GM12878 (cell line): ENCODE measurements around the gene SNX15. TPM values are rescaled to one million over a fixed set of nuclear protein-coding genes. Genes with fewer than 3 reads are reported as not detected.

Experiments
- ATAC-seq: fragments of 200-7000 bp; cut with Tn5 transposase; 3 replicates; pipeline ENCODE4 v1.9.1; 2020; ENCODE audit warnings: mild to moderate bottlenecking, moderate library complexity
- BruUV-seq: library from RNA; stranded (reverse); fragments of 400-500 nt; replicated peaks from 2 replicates; lab custom pipeline; 2021; lab: Mats Ljungman, UMichigan
- CTCF ChIA-PET: fragments of 300-600 bp; sonication (Branson Sonifier 250); formaldehyde crosslinking; extraction: SDS; loops from one replicate; lab custom pipeline; 2021; ENCODE audit warnings: inconsistent platforms; lab: Yijun Ruan, JAX
- POLR2A ChIA-PET: fragments of 350-600 bp; formaldehyde crosslinking; extraction: SDS; loops from one replicate; lab custom pipeline; 2021; ENCODE audit warnings: inconsistent platforms; lab: Charles Lee
- RAD21 ChIA-PET: fragments of 300-600 bp; sonication (Branson Sonifier 250); formaldehyde crosslinking; loops from one replicate; lab custom pipeline; 2023; ENCODE audit warnings: antibody characterized with exemption; ENCODE audit not compliant: unreplicated experiment; lab: Charles Lee
- SMC1A ChIA-PET: fragments of 300-600 bp; sonication (Branson Sonifier 250); formaldehyde crosslinking; loops from one replicate; lab custom pipeline; 2023; ENCODE audit not compliant: unreplicated experiment, uncharacterized antibody; lab: Charles Lee
- DNase-seq: peaks from one replicate; pipeline ENCODE4 v3.0.0-alpha.2; 2011; ENCODE audit warnings: low read depth, low spot score
- FAIRE-seq: peaks from 3 replicates; lab custom pipeline; 2011; peaks lifted over from hg19 to GRCh38; lab: Jason Lieb, UNC
- H2AFZ ChIP-seq: 2 replicates; pipeline ENCODE4 v1.6.0; 2011; ENCODE audit warnings: low read depth, low read length, control low read depth; ENCODE audit not compliant: control insufficient read depth
- H3K27ac ChIP-seq: 2 replicates; pipeline ENCODE4 v1.5.1; 2011; ENCODE audit warnings: control low read depth; ENCODE audit not compliant: control insufficient read depth, insufficient read depth
- H3K27me3 ChIP-seq, 2 experiments: replicated peaks in 1 of 2; 2 replicates each; pipeline versions ENCODE4 v1.6.0 to v1.6.1; 2011; ENCODE audit warnings: low read length in 1 of 2; ENCODE audit not compliant: control insufficient read depth in 2 of 2, insufficient read depth in 2 of 2
- H3K36me3 ChIP-seq, 2 experiments: 2 replicates each; pipeline ENCODE4 v1.5.1; 2011; ENCODE audit warnings: low read length in 1 of 2; ENCODE audit not compliant: control insufficient read depth in 2 of 2, insufficient read depth in 2 of 2
- H3K4me1 ChIP-seq: 2 replicates; pipeline ENCODE4 v1.6.1; 2011; ENCODE audit warnings: mild to moderate bottlenecking, low read length, moderate library complexity, mixed read lengths; ENCODE audit not compliant: control insufficient read depth, insufficient read depth
- H3K4me2 ChIP-seq: 2 replicates; pipeline ENCODE4 v1.6.0; 2011; ENCODE audit warnings: control low read depth; ENCODE audit not compliant: control insufficient read depth, insufficient read depth
- H3K4me3 ChIP-seq: fragments of 200-600 bp; sonication (generic); 2 replicates; pipeline ENCODE4 v1.5.1; 2016
- H3K79me2 ChIP-seq: 2 replicates; pipeline ENCODE4 v1.6.0; 2011; ENCODE audit warnings: low read length; ENCODE audit not compliant: control insufficient read depth, insufficient read depth
- H3K9ac ChIP-seq: 2 replicates; pipeline ENCODE4 v1.8.0; 2011; ENCODE audit warnings: low read length, control low read depth, mixed read lengths; ENCODE audit not compliant: control insufficient read depth, insufficient read depth
- H3K9me3 ChIP-seq: replicated peaks from 3 replicates; pipeline ENCODE4 v1.5.1; 2011; ENCODE audit warnings: mild to moderate bottlenecking, low read length; ENCODE audit not compliant: control insufficient read depth, insufficient read depth
- H4K20me1 ChIP-seq: 2 replicates; pipeline ENCODE4 v1.6.0; 2011; ENCODE audit not compliant: control insufficient read depth, insufficient read depth
- CBX3 ChIP-seq: fragments of 200-600 bp; sonication (generic); IDR thresholded peaks from 2 replicates; pipeline ENCODE4 v1.6.1; 2016; ENCODE audit warnings: low read depth, borderline replicate concordance
- CEBPB ChIP-seq, 2 experiments: fragments of 150-350 bp in 1 of 2; IDR thresholded peaks; 2 replicates each; pipeline ENCODE4 v1.6.1; 2012 to 2014; ENCODE audit warnings: low read depth in 2 of 2, low read length in 2 of 2, borderline replicate concordance in 1 of 2, inconsistent platforms in 1 of 2
- FOXM1 ChIP-seq: IDR thresholded peaks from 2 replicates; pipeline ENCODE4 v1.6.1; 2012; ENCODE audit warnings: low read depth, mild to moderate bottlenecking, inconsistent platforms, low read length, moderate library complexity
- HDAC2 ChIP-seq: fragments of 200-600 bp; sonication (generic); IDR thresholded peaks from 2 replicates; pipeline ENCODE4 v1.6.1; 2017
- LARP7 ChIP-seq: fragments of 450-650 bp; IDR thresholded peaks from 2 replicates; pipeline ENCODE4 v1.6.1; 2017; ENCODE audit warnings: mild to moderate bottlenecking
- MTA2 ChIP-seq: fragments of 450-650 bp; IDR thresholded peaks from 2 replicates; pipeline ENCODE4 v1.6.1; 2016; ENCODE audit warnings: low read depth, mild to moderate bottlenecking, moderate library complexity
- SKIL ChIP-seq: fragments of 450-650 bp; IDR thresholded peaks from 2 replicates; pipeline ENCODE4 v1.6.1; 2017; ENCODE audit warnings: mild to moderate bottlenecking, low read depth, inconsistent platforms; ENCODE audit not compliant: poor library complexity, severe bottlenecking
- TCF3 ChIP-seq: IDR thresholded peaks from 2 replicates; pipeline ENCODE4 v1.6.1; 2012; ENCODE audit warnings: low read depth, mild to moderate bottlenecking, low read length, borderline replicate concordance; ENCODE audit not compliant: insufficient read depth
- WGBS: methylation state at CpG from one replicate; pipeline ENCODE4 v1.1.6; 2016; ENCODE audit warnings: low lambda C conversion rate; ENCODE audit not compliant: insufficient replicate concordance, insufficient coverage; ENCODE audit errors: missing lambda C conversion rate; 5-methylcytosine and 5-hydroxymethylcytosine counted together
- in situ Hi-C: fragments of 300-500 bp; cut with MboI; formaldehyde crosslinking; loops from 9 replicates; pipeline ENCODE4 v1.14.3; 2018; ENCODE audit warnings: mixed read lengths
- intact Hi-C: fragments of 100-400 bp; cut with micrococcal nuclease; formaldehyde crosslinking; loops from one replicate; pipeline ENCODE4 v1.14.2; 2022; ENCODE audit not compliant: unreplicated experiment
- polyA plus RNA-seq, 11 experiments: library from polyadenylated mRNA; depleted of rRNA in 4 of 11; unstranded in 6 of 11; stranded (reverse) in 5 of 11; fragments of >200 nt; fragmentation: Nextera tagmentation in 4 of 11; fragmentation: Illumina TruSeq in 1 of 11; extraction: Ambion mirVana in 4 of 11; extraction: Trizol in 1 of 11; gene quantifications; 1 replicate in 1 of 11; 2 replicates in 10 of 11; pipeline versions ENCODE4 v1.2.1 to v1.2.3, GENCODE V29; 2011 to 2016; ENCODE audit warnings: inconsistent platforms in 2 of 11, missing spikeins in 2 of 11, low read depth in 1 of 11
- total RNA-seq, 4 experiments: library from RNA; depleted of rRNA in 3 of 4; stranded (reverse); fragments of >200 nt in 3 of 4; fragmentation: Illumina TruSeq in 1 of 4; extraction: Trizol in 1 of 4; gene quantifications; 2 replicates each; pipeline versions ENCODE4 v1.2.1 to v1.2.3, GENCODE V29; 2013 to 2021

The SNX15 gene
- total and polyA plus RNA-seq, 10 of the 15 experiments (the other 5 are each of a cell fraction or from before 2014, with no cell fraction given), result 2.4 to 24.0 (median 16.1) TPM

GRCh38 chr11:65040520-65040846 is 13.2 kb downstream of the SNX15 start:
- intact Hi-C loops, result loop anchor here (2.0 to 5.0 kb wide), 2 partner anchors 37 to 76 kb away; partner anchors contain the start of gene ZNHIT2
- Histone ChIP-seq H3K4me3 (peak overlapping the region; percentile 81; the same call in 1 of the 2 replicates), H3K4me2 (peak overlapping the region; percentile 76), H3K9ac (peak overlapping the region; percentile 61), H3K4me1 (peaks cover 17% of the 10 kb centered on the region), H4K20me1 (no peaks in the 10 kb centered on the region), H3K79me2 (peaks cover 5% of the 10 kb centered on the region), H2AFZ (peak overlapping the region; percentile 88), H3K27ac (peak overlapping the region; percentile 85), H3K27me3 (no peaks in the 10 kb centered on the region), H3K9me3 (no peaks in the 10 kb centered on the region), H3K36me3 (peaks cover 0 to 5% of the 10 kb centered on the region in 2 experiments; a peak in 3 of 4 replicates)
- RAD21 ChIA-PET, result interaction anchor here (0.8 to 2.6 kb wide), 9 partner anchors 11 to 82 kb away, joined by 3 to 8 read pairs (median 3); partner anchors contain the start of genes ARL2, FAU, MRPL49 and SNX15
- in situ Hi-C loops, result no loop called here
- FAIRE-seq (no peak), ATAC-seq (no peak), DNase-seq (no peak)
- BruUV-seq, result no TSS peak
- CTCF ChIA-PET, result interaction anchor here (0.5 to 3.3 kb wide), 13 partner anchors 12 to 382 kb away, joined by 3 to 9 read pairs (median 4); partner anchors contain the start of genes ARL2, FAU, MRPL49 and NEAT1
- WGBS, result 20% methylated on average over 7 of the region's 7 CpGs
- POLR2A ChIA-PET, result interaction anchor here (0.6 to 2.6 kb wide), 13 partner anchors 12 to 82 kb away, joined by 3 to 12 read pairs (median 4); partner anchors contain the start of genes ARL2, FAU, MRPL49 and SNX15
- SMC1A ChIA-PET, result interaction anchor here (1.0 to 2.8 kb wide), 8 partner anchors 8 to 71 kb away, joined by 3 to 10 read pairs (median 4); partner anchors contain the start of genes CDCA5, SNX15 and TM7SF2
- peak; percentile 25; the same call in 1 of the 2 replicates for TF ChIP-seq MTA2
- no peak for TF ChIP-seq CEBPB (IDR thresholded peaks at IDR 0.05; ENCODE audit: borderline replicate concordance in 1 of 2, low read depth in 2 of 2, low read length in 2 of 2)
- no peak for TF ChIP-seq TCF3
- TF ChIP-seq FOXM1, result no peak
- TF ChIP-seq LARP7, result peak; percentile 8; the same call in 1 of the 2 replicates
- TF ChIP-seq HDAC2, result no peak
- TF ChIP-seq SKIL, result peak; percentile 16
- TF ChIP-seq CBX3, result no peak
